GM21367 (cell line): Measurements from ENCODE around the gene TRIM44.

Experiments
- ATAC-seq: cut with Tn5 transposase; IDR thresholded peaks from one replicate; pipeline ENCODE4 v1.9.1; 2021; ENCODE audit not compliant: unreplicated experiment

The TRIM44 gene

GRCh38 chr11:35662649-35663407 lies at the start of gene TRIM44:
TSS of gene TRIM44 (plus strand) at chr11:35662775. CDS start at chr11:35663112, 337 bp downstream.
- peak; percentile 91 for ATAC-seq

- no peak for ATAC-seq
These were observed 47.5 kb upstream of the TRIM44 start for GRCh38 chr11:35614939-35615569.

- ATAC-seq, result no peak
These were observed 46.4 kb upstream of the TRIM44 start for GRCh38 chr11:35615921-35616900.

- ATAC-seq, result no peak
These were observed 45.3 kb upstream of the TRIM44 start for GRCh38 chr11:35617316-35617686.

GRCh38 chr11:35617687-35618496 lies 44.7 kb upstream of the TRIM44 start, which contains the start of gene FJX1:
TSS of gene FJX1 (plus strand) at chr11:35618460. CDS start at chr11:35618637, 177 bp downstream.
- no peak for ATAC-seq

GRCh38 chr11:35618497-35619115 lies 44.0 kb upstream of the TRIM44 start:
- ATAC-seq, result no peak

- ATAC-seq, result no peak
These were observed 43.3 kb upstream of the TRIM44 start for GRCh38 chr11:35619116-35619854.

GRCh38 chr11:35619855-35620640 lies 42.5 kb upstream of the TRIM44 start:
- no peak for ATAC-seq

- ATAC-seq, result no peak
These were observed 41.8 kb upstream of the TRIM44 start for GRCh38 chr11:35620795-35621194.

- no peak for ATAC-seq
These were observed 41.0 kb upstream of the TRIM44 start for GRCh38 chr11:35621620-35622019.

- ATAC-seq, result no peak
These were observed 40.5 kb upstream of the TRIM44 start for GRCh38 chr11:35622070-35622469.

GRCh38 chr11:35623621-35624168 lies 38.9 kb upstream of the TRIM44 start:
- ATAC-seq, result no peak

GRCh38 chr11:35624316-35624715 lies 38.3 kb upstream of the TRIM44 start:
- no peak for ATAC-seq

GRCh38 chr11:35624781-35625180 lies 37.8 kb upstream of the TRIM44 start:
- ATAC-seq, result no peak

GRCh38 chr11:35626501-35626900 lies 36.1 kb upstream of the TRIM44 start:
- ATAC-seq, result no peak

GRCh38 chr11:35629511-35629910 lies 33.1 kb upstream of the TRIM44 start:
- ATAC-seq, result no peak

- ATAC-seq, result no peak
These were observed 32.7 kb upstream of the TRIM44 start for GRCh38 chr11:35629914-35630313.

- ATAC-seq, result no peak
These were observed 30.7 kb upstream of the TRIM44 start for GRCh38 chr11:35631891-35632290.
